GM10248 (cell line): ENCODE measurements around the gene TBX1.

ENCODE experiments used
- CTCF ChIA-PET: fragments of 300-600 bp; sonication (Branson Sonifier 250); formaldehyde crosslinking; extraction: SDS; loops from one replicate; lab custom pipeline; 2021; ENCODE audit warnings: antibody characterized with exemption; lab: Yijun Ruan, JAX
- POLR2A ChIA-PET: fragments of 350-650 bp; sonication (Branson Sonifier 250); formaldehyde crosslinking; extraction: SDS; loops from one replicate; lab custom pipeline; 2020; ENCODE audit warnings: antibody characterized with exemption; lab: Yijun Ruan, JAX
- DNase-seq: peaks from one replicate; pipeline ENCODE4 v3.0.0; 2012; ENCODE audit errors: extremely low spot score
- CTCF ChIP-seq: IDR thresholded peaks from 2 replicates; pipeline ENCODE4 v1.5.1; 2012; ENCODE audit warnings: mild to moderate bottlenecking, low read depth; ENCODE audit errors: extremely low read depth, missing control alignments, control extremely low read depth

TBX1 gene

DNA sequence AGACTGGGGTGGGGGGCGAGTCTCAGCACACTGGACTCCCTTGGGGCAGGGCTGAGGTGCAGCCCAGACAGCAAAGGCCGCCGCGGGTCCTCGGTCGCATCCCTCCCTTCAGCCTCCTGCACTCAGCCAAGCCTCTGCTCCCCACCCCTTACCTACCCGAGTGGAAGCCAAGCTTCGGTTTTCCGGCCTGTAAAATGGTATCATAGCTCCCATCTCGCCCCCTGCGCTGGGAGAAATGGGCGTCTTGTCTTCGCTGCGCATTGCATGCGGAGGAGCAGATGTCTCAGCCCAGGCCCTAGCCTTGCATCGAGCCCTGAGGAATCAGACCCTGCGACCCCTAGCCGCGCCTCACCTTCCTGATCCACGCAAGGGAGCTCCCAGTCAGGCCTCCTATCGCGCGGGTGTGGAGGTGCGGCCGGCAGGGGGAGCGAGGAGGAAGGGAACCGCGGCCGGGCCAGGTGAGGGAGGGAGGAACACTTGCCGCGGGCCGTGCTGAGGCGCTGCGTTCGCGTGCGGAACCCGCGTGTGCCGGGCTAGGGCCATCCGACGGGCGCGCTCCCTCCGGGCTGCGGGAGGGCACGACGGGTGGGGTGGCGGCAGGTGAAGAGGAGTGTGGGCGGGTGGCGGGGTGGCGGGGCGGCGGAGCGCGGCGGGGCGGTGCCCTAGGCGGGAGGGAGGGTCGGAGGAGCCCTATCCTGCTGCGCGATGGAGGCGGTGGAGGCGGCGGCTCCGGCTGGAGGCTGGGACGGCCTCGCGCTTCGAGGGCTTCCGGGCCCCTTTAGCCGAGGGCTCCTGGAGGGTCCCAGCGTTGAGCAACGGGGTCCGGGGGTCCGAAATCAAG lies 4.1 kb upstream of the TBX1 start:
- peak; percentile 80 for DNase-seq
- ChIA-PET CTCF (interaction anchor here (0.8 to 1.8 kb wide), 10 partner anchors 13 to 192 kb away, joined by 3 to 25 read pairs (median 6); no protein-coding TSS in a partner anchor), POLR2A (no interaction called here)
- peak; percentile 64 for TF ChIP-seq CTCF

DNA sequence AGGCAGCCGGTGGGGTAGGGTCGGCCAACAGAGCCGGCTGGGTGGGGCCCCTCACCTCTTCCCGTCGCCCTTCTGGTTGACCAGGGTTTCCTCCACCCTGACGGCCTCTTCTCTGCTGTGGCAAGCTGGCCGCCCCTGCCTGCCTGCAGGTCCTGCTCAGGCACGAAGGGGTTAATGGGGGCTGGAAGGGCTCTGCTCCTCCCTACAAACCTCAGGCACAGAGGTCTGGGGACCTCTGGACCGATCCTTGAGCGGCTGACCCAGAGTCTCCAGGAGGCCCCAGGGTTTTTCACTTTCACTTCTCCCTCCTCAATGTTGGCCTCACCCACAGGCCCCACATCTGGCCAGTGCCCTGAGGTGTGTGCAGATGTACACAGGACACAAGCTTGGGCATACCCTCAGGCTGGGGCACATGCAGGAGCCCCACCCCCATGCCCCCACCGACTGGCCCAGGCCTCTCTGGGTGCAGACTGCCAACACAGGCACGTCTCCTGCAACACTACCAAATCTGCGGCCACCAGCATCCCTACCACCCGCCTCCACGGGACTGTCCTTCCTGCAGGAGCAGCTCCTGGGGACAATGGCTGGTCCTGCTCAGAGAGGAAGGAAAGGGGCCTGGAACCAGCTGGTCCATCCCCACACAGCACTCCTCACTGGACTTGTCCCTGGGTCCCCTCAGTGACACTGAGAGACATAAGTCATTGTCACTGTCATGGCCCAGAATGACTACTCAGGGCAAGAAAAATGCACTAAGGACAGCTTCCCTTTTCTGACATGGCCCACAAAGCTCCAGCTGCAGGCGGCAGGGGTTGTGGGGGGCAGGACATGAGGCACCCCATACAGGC lies 3.2 kb upstream of the TBX1 start:
- ChIA-PET CTCF (interaction anchor here (0.9 to 1.8 kb wide), 8 partner anchors 9 to 191 kb away, joined by 3 to 25 read pairs (median 5); no protein-coding TSS in a partner anchor), POLR2A (no interaction called here)
- DNase-seq = no peak
- TF ChIP-seq CTCF = no peak

DNA sequence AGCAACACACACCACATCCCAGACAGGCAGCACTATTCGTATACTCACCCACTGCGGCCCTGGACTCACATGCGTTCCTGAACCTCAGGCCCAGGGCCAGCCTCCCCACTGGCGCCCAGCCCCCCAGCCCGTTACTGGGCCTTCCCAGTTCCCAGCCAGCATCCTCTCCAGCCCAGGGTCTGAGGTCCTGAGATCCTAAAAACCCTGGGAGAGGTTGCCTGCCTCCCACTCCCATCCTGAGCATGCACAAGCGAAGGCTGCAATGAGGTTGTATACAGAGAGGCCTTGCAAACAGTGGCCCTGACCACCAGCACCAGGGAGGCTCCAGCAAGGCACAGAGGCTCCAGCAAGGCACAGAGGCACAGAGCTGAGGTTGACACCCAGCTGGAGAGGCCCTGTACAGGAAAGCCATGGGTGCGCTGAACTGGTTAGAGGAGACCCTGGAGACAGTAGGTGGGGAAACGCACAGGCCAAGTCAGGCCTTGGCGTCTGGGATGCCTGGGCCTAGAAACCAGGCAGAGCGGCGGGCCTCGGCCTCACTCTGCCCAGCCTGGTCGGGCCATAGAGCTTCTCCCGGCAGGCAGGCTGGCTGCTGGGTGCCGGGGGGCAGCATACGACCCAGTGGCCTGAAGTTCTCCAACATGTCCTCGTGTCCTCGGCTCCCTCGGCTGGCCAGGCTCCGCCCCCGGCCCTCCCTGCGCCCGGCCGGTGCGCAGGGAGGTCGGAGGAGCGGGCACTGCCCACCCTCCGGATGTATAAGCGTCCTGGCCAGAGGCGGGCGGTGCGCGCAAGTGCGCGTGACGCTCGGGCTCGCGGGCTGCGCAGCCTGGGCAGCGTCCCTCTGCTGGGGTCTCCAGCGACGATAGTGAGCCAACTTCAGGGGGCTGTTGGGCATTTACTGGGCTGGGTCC lies 2.3 kb upstream of the TBX1 start:
- no peak for DNase-seq
- ChIA-PET POLR2A (no interaction called here), CTCF (interaction anchor here (0.9 to 1.5 kb wide), 2 partner anchors 10 to 152 kb away, joined by 4 read pairs; no protein-coding TSS in a partner anchor)
- TF ChIP-seq CTCF = no peak

DNA sequence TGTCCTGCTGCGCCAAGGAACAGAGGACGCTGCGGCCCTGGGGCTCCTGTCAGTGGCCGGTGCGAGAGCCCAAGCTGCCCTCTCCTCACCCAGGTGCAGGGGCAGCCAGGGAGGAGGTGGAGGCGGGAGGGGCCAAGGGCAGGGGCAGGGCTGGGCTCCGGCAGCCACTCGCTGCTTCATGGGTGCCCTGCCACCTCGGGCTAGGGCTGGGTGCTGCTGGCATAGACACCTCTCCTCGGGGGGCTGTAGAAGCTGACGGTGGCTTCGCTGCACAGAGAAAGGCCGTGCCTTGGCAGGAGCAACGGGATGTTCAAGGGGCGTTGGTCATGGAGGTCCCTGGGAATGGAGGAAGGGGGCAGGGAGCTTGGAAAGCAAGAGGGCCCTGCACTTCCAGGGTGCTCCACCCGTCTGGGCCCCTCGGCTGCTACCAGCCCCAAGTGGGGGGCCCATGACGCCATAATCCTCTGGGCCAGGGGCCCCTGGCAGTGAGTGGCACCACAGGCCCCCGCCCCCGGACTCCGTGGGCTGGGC lies 1.6 kb upstream of the TBX1 start:
- no peak for DNase-seq
- ChIA-PET POLR2A (no interaction called here), CTCF (no interaction called here)
- no peak for TF ChIP-seq CTCF

- TF ChIP-seq CTCF = no peak
- ChIA-PET CTCF (no interaction called here), POLR2A (no interaction called here)
- DNase-seq = no peak
Measured at GRCh38 chr22:19759427-19760057, 1.0 kb upstream of the TBX1 start.
